PC-9 (cell line): ENCODE results near the gene ZNF592.

Source experiments
- CTCF ChIP-seq: fragments of 200-600 bp; sonication (generic); conservative IDR thresholded peaks from 2 replicates; pipeline ENCODE4 v1.6.1; 2017; ENCODE audit warnings: mixed run types, antibody characterized with exemption, mild to moderate bottlenecking, moderate library complexity
- EZH2 ChIP-seq: fragments of 200-600 bp; sonication (generic); IDR thresholded peaks from 2 replicates; pipeline ENCODE4 v1.8.0; 2017; ENCODE audit warnings: antibody characterized with exemption, low read depth

- no peak for TF ChIP-seq CTCF
- TF ChIP-seq EZH2: no peak
Observed at GRCh38 chr15:84780492-84780891, 32.1 kb downstream of the ZNF592 start.
